ENCODE data around the gene NTRK1. TPM values are rescaled to one million over a fixed set of nuclear protein-coding genes. Genes with fewer than 3 reads are reported as not detected.

The NTRK1 gene
- polyA plus RNA-seq, 6 donors from 2014 or later = not detected

DNA sequence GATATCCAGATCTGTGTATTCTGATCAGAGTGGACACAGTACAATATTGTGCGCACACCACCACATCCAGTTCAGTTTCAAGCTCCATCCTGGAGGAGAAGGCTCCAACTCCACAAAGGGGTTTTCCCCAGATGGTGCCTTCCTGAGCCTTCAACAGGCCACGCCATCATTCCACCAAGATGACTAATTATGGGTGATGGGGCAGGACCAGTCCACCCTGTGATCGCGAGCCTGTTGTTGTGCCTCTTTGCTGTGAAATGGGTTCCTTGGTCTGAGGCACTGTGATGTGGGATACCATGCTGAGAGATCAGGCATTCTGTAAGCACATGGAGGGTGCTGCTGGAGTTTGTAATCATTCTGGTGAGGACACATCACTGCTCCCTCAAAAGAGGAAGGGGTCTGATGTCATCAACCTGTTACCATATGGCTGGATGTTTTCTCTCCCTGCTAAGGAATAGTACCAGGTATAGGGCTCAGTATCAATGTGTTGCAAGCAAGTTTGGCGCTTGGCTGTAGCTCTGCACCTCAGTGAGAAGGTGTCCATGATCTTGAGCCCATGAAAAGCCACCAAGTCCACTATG lies 37.4 kb upstream of the NTRK1 start:
- Mint-ChIP-seq H3K9me3 (peaks cover 0 to 4% (median 0%) of the 10 kb centered on the region in 7 donors), H3K27me3 (peaks cover 24 to 35% (median 27%) of the 10 kb centered on the region in 3 donors), H3K36me3 (no peaks in the 10 kb centered on the region), H3K27ac (no peak overlapping the region), H3K4me3 (peak overlapping the region in 1 of 8 donors; percentile 55), H3K4me1 (no peaks in the 10 kb centered on the region)
- ATAC-seq (ENCODE audit: low read depth in 2 of 2) (no peak), DNase-seq (no peak)

DNA sequence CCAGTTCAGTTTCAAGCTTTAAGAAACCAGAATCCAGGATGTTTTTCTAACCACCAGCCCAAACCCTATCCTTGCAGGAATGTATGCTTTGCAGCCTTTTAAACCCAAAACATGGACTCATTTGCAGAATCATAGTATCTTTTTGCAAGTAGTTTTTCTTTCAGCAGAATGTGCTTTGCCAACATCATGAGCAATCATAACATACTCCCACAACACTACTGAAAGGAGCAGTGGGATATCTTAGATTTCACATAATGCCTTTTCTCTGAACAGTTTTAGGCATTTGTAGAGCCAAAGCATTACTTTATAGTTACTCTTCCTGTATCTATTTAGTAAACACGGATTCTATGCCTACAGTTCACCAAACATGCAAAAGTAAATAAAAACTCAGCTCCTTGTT lies 34.0 kb upstream of the NTRK1 start:
- H3K4me3 Mint-ChIP-seq = no peak overlapping the region
- no peak overlapping the region for H3K27ac Mint-ChIP-seq
- no peaks in the 10 kb centered on the region for H3K36me3 Mint-ChIP-seq
- ATAC-seq (ENCODE audit: low read depth in 2 of 2) (no peak), DNase-seq (no peak)
- no peaks in the 10 kb centered on the region for H3K9me3 Mint-ChIP-seq
- peaks cover 19 to 48% (median 47%) of the 10 kb centered on the region in 3 donors for H3K27me3 Mint-ChIP-seq
- H3K4me1 Mint-ChIP-seq = no peaks in the 10 kb centered on the region

DNA sequence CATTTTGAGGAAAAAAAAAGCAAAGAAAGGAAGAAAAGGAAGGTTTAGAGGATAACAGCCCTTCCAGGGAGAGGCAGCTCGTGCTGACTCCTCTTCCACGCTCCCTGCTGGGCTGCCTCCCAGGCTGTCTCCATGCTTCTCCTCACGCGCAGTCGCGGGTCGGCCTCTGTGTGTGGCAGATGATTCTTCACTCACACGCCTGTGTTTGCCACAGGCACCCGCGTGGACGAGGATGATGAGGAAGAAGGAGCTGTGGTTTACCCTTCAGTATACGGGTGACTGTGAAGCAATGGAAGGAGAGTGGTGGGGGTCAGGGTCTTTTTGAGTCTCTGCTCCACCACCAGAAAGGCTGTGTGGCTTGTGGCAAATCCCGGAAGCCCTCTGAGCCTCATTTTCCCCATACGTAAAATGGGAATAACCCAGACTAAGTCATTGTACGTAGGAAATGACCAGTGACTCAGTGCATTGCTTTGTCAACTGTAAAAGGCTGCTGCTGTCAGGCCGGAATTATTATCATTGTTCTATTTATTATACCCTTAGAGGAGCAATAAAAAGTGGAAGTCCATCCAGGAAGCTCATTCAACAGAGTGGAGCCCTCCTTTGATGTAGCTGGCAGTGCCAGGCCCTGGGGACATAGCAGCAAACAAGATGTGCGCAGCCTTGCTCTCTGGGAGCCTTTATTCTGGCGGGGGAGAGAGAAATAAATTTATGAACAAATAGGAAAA lies 32.1 kb upstream of the NTRK1 start:
- Mint-ChIP-seq H3K27ac (peak overlapping the region in 1 of 6 donors; percentile 44), H3K4me3 (no peak overlapping the region), H3K27me3 (peaks cover 28 to 61% (median 47%) of the 10 kb centered on the region in 3 donors), H3K36me3 (no peaks in the 10 kb centered on the region), H3K9me3 (no peaks in the 10 kb centered on the region), H3K4me1 (no peaks in the 10 kb centered on the region)
- DNase-seq (no peak), ATAC-seq (ENCODE audit: low read depth in 2 of 2) (no peak)

GRCh38 chr1:156832434-156832833 lies 28.2 kb upstream of the NTRK1 start:
- Mint-ChIP-seq H3K9me3 (no peaks in the 10 kb centered on the region), H3K27ac (no peak overlapping the region)

DNA sequence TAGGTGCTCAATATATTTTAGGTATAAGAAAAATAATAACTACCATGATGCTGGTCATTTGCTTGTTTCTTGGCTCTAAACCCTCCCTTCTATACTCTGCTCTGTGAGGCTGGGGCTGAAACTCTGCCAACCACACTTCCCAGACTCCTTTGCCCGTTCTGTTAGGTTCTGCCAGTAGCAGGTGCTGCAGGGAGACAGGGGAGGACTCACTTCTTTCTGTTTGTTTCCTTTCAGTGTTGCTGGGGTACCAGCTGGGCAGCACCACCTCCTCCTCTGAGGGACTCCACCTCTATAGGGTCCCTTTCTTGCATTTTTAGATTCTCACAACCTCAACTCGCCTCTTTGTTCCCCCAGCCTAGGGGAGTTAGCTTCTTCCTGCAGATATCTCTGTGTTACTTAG lies 27.1 kb upstream of the NTRK1 start:
- no peaks in the 10 kb centered on the region for H3K4me1 Mint-ChIP-seq
- DNase-seq (no peak), ATAC-seq (ENCODE audit: low read depth in 2 of 2) (no peak)
- H3K4me3 Mint-ChIP-seq = no peak overlapping the region
- no peaks in the 10 kb centered on the region for H3K9me3 Mint-ChIP-seq
- H3K27me3 Mint-ChIP-seq = peaks cover 41 to 82% (median 76%) of the 10 kb centered on the region in 3 donors
- no peaks in the 10 kb centered on the region for H3K36me3 Mint-ChIP-seq
- no peak overlapping the region for H3K27ac Mint-ChIP-seq

More at GRCh38 chr1:156832434-156832833, 28.2 kb upstream of the NTRK1 start:
- DNase-seq = no peak
- ATAC-seq (ENCODE audit: low read depth in 2 of 2) = no peak
- H3K4me3 Mint-ChIP-seq = no peak overlapping the region
- no peaks in the 10 kb centered on the region for H3K36me3 Mint-ChIP-seq
- peaks cover 34 to 83% (median 77%) of the 10 kb centered on the region in 3 donors for H3K27me3 Mint-ChIP-seq
- H3K4me1 Mint-ChIP-seq = no peaks in the 10 kb centered on the region

- H3K4me3 Mint-ChIP-seq = no peak overlapping the region
- peaks cover 46 to 80% (median 73%) of the 10 kb centered on the region in 3 donors for H3K27me3 Mint-ChIP-seq
- no peaks in the 10 kb centered on the region for H3K9me3 Mint-ChIP-seq
- H3K4me1 Mint-ChIP-seq = no peaks in the 10 kb centered on the region
- peak overlapping the region in 1 of 6 donors; percentile 12 for H3K27ac Mint-ChIP-seq
- DNase-seq (no peak), ATAC-seq (ENCODE audit: low read depth in 2 of 2) (no peak)
- H3K36me3 Mint-ChIP-seq = no peaks in the 10 kb centered on the region
Observed at GRCh38 chr1:156834322-156834721, 26.3 kb upstream of the NTRK1 start.

- ATAC-seq (ENCODE audit: low read depth in 2 of 2) (no peak), DNase-seq (no peak)
- Mint-ChIP-seq H3K27ac (no peak overlapping the region), H3K36me3 (no peaks in the 10 kb centered on the region), H3K9me3 (no peaks in the 10 kb centered on the region), H3K27me3 (peaks cover 42 to 84% (median 80%) of the 10 kb centered on the region in 3 donors), H3K4me3 (no peak overlapping the region), H3K4me1 (no peaks in the 10 kb centered on the region)
Observed at GRCh38 chr1:156836041-156836654, 24.5 kb upstream of the NTRK1 start.

- Mint-ChIP-seq H3K4me1 (no peaks in the 10 kb centered on the region), H3K27ac (peak overlapping the region in 1 of 6 donors; percentile 52), H3K36me3 (no peaks in the 10 kb centered on the region), H3K9me3 (no peaks in the 10 kb centered on the region), H3K4me3 (no peak overlapping the region), H3K27me3 (peaks cover 38 to 84% (median 79%) of the 10 kb centered on the region in 3 donors)
- DNase-seq = no peak
- ATAC-seq (ENCODE audit: low read depth in 2 of 2) = no peak
Observed at GRCh38 chr1:156836892-156837291, 23.8 kb upstream of the NTRK1 start.

DNA sequence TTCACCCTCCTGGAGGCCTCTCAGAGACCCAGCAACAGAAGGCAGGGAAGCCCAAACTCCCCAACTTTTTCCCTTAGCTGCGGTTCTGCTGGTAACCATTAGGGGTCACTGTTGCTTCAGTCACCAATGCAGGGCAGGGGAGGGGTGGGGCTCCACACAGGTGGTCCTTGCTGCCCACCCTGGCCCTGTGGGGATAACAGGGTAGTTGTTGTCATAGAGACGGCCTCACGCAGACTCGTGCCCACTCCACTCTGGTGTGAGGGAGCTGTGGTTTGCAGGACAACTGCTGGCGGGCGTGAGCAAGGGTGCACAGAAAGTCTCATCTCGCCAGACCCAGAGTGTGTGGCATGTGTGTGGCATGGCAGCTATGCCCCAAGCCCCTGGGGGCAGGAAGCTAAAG lies 21.7 kb upstream of the NTRK1 start:
- peaks cover 30 to 90% (median 83%) of the 10 kb centered on the region in 3 donors for H3K27me3 Mint-ChIP-seq
- H3K27ac Mint-ChIP-seq = peak overlapping the region in 1 of 6 donors; percentile 4
- H3K36me3 Mint-ChIP-seq = no peaks in the 10 kb centered on the region
- no peaks in the 10 kb centered on the region for H3K9me3 Mint-ChIP-seq
- peaks cover 1 to 2% (median 2%) of the 10 kb centered on the region in 3 donors for H3K4me1 Mint-ChIP-seq
- no peak overlapping the region for H3K4me3 Mint-ChIP-seq
- peak; percentile 13 for DNase-seq
- ATAC-seq (ENCODE audit: low read depth in 2 of 2) = peak; percentile 28 to 55

DNA sequence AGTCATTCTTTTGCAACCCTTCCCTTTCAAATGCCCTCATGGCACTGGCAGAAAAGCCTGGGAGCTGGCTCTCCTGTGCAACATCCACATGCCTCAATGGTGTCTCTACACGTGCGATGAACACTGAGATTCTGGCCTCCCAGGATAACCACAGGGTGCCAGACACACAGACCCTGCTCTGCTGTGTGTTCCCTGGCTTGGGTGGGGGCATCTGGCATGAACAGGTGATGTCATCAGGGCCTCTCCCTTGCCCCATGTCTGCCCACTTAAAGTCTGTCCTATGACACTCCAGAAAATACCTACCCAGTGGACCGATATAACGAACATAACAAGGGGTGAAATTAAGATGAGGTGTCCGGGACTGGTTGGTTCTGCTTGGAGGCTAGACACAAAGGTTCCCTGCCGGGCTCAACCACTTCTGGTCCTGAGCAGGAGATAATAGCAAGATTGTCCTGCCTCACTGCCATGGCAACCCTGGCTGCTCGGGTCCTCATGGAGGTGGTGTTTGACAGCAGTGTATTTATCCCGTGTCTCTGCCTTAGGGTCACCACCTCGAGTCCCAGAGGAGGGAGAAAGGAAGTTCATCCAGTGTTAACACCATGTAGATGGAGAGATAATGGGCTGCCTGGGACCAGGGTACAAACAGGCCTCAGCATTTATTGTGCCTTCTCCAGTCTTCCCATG lies 21.1 kb upstream of the NTRK1 start:
- DNase-seq (no peak), ATAC-seq (ENCODE audit: low read depth in 2 of 2) (no peak)
- Mint-ChIP-seq H3K27ac (no peak overlapping the region), H3K27me3 (peaks cover 29 to 90% (median 83%) of the 10 kb centered on the region in 3 donors), H3K4me1 (peaks cover 4 to 7% (median 6%) of the 10 kb centered on the region in 3 donors), H3K4me3 (no peak overlapping the region), H3K9me3 (no peaks in the 10 kb centered on the region), H3K36me3 (no peaks in the 10 kb centered on the region)

DNA sequence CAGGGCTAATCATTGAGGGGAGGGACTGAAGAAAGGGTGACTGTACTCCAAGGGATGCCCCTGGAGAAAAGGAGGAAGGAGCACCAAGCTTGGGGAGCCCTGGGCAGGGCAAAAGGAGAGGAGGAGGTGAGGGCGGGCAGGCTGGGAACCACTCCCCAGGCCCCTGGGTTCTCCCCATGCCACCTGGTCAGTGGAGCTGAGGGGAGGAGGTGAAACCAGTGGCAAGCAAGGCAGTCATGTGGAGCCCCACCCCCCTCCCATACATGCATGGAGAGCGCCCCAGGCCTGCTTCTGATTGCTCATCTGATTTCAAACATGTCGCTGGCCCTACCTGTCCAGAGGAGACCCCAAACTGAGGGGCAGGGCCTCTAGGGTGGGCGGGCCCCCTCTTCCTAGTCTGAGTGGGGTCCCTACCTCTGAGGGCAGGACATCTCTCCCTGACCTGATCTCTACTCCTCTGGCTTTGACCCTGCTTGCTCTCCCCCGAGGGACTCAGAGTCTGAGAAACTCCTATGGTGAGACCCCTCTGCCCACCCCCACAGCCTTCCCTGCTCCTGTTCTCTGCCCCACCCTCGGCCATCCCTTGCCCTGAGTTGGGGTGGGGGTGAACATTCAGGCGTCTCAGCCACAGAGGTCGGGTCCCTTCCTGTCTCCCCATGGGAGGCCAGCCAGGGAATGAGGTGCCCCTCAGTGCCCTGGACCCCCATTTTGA lies 20.3 kb upstream of the NTRK1 start:
- peaks cover 25 to 90% (median 86%) of the 10 kb centered on the region in 3 donors for H3K27me3 Mint-ChIP-seq

GRCh38 chr1:156840898-156841279 lies 19.8 kb upstream of the NTRK1 start:
- Mint-ChIP-seq H3K36me3 (no peaks in the 10 kb centered on the region), H3K9me3 (no peaks in the 10 kb centered on the region), H3K4me3 (no peak overlapping the region), H3K4me1 (peaks cover 12 to 18% (median 14%) of the 10 kb centered on the region in 3 donors), H3K27me3 (peaks cover 29 to 90% (median 87%) of the 10 kb centered on the region in 3 donors), H3K27ac (no peak overlapping the region)
- ATAC-seq (ENCODE audit: low read depth in 2 of 2) = no peak
- no peak for DNase-seq

More for the DNA sequence above, 20.3 kb upstream of the NTRK1 start:
- Mint-ChIP-seq H3K9me3 (no peaks in the 10 kb centered on the region), H3K4me3 (no peak overlapping the region), H3K27ac (no peak overlapping the region), H3K36me3 (no peaks in the 10 kb centered on the region), H3K4me1 (peaks cover 9 to 14% (median 11%) of the 10 kb centered on the region in 3 donors)
- DNase-seq (no peak), ATAC-seq (ENCODE audit: low read depth in 2 of 2) (no peak)

DNA sequence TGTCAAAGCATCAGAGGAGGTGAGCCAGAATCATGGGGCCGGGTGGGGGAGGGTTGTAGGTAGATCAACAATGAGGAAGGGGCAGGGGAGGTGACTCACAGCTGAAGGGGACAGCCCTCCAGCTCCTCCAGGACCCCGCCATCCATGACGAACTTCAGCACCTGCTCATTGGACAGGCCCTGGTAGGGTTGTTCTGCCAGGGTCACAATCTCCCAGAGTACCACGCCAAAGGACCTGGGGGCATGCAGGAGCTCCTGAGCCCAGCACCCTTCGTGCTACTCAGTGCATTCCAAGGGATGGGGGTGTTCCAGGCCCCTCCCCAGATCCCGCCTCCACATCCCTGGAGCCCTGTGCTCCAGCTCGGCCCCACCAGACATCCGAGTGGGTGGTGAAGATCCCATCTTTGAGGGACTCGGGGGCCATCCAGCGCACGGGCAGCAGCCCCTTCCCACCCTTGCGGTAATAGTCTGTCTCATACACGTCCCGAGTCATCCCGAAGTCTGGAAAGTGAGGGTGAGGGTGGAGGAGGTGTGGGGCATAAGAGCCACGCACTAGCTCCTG lies 19.3 kb upstream of the NTRK1 start:
- peaks cover 12 to 18% (median 17%) of the 10 kb centered on the region in 3 donors for H3K4me1 Mint-ChIP-seq
- DNase-seq = no peak
- H3K27me3 Mint-ChIP-seq = peaks cover 33 to 90% (median 87%) of the 10 kb centered on the region in 3 donors
- ATAC-seq (ENCODE audit: low read depth in 2 of 2) = no peak
- no peak overlapping the region for H3K27ac Mint-ChIP-seq
- H3K4me3 Mint-ChIP-seq = no peak overlapping the region
- no peaks in the 10 kb centered on the region for H3K9me3 Mint-ChIP-seq
- H3K36me3 Mint-ChIP-seq = no peaks in the 10 kb centered on the region

Measured in naive B cell (primary cell).